DMS79 (cell line): Measurements from ENCODE around the gene OXER1.

ENCODE experiments used
- DNase-seq: peaks from one replicate; lab custom pipeline; 2025; lab: John Stamatoyannopoulos, UW

Gene OXER1

DNA sequence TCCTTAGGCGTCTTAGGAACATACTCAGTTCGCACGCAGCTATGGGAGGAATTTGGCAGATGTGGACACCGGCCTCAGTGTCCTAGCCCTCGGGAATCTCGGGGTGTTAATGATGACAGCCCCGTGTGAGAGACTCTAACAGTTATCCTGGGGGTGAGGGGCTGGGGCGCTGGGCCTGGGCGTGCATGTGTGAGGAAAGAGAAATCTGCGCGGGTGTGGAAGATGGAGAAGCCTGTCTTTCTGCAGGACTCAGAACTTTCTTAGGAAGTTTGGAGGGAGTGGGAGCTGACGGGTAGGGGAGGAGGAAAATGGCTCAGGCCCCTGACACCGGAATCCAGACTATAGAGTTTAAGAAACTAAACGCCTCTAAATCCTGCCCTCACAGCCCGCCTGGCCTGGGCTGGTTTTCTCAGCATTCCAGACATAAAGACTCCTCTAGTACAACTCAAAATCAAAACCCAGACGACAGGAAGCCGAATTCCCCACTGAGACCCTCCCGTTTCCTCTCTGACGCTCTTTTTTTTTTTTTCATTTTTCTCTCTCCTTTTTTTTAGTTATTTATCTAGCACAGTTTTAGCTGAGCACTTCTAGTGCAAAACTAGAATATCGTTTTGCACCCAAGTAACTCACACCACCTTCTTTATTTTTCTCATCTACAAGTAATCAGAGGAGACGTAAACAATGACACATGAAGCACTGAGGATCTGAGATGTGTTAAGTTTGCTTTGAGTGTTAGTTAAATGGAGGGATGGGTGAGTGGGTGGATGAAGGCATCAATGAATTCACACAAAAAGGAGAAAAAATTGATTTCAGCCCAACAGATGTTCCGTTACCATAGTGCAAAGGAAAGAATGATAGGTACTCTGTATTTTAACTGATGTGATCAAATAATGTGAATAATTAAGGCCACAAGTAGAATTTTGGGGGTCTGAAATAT is 29.7 kb upstream of the OXER1 start:
- no peak for DNase-seq

DNA sequence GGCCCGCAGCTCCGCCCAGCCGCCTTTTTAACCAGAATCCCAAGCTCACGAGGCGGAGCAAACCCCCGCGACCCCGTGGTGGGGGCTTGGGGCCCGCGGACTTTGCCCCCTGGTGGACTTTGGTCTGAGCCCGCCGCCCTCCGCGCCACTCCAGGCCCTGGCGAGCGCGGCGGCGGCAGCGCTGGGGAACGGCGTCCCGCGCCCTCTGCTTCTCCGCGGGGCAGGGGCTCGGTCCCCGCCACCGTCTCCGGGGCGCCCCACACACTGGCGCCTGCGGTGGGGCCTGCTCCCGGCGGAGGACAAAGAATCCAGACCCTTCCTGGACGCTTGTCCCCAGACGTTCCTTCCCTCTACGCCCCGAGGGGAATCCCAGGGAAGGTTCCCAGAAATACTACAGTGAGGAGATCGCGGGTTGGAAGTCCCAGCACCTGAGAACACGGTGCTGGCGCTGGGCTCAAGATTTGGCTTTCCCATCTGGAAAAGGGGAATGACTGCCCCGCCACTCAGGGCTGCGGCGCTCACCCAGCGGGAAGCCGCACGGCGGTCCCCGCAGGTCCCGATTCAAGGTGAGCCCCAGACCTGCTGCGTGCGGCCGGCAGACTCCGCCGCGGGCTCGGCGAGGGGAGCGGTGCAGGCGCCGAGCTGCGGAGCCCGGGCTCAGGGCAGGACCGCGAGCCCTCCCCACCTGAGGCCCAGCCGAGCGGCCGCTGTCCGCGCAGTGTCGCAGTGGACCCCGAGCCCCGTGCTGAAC is 28.8 kb upstream of the OXER1 start, which contains the start of gene HAAO:
TSS of gene HAAO (minus strand) at position 1 of the 751 bp plus-strand sequence. CDS start 47 bp downstream, outside the sequence.
- DNase-seq = no peak

DNA sequence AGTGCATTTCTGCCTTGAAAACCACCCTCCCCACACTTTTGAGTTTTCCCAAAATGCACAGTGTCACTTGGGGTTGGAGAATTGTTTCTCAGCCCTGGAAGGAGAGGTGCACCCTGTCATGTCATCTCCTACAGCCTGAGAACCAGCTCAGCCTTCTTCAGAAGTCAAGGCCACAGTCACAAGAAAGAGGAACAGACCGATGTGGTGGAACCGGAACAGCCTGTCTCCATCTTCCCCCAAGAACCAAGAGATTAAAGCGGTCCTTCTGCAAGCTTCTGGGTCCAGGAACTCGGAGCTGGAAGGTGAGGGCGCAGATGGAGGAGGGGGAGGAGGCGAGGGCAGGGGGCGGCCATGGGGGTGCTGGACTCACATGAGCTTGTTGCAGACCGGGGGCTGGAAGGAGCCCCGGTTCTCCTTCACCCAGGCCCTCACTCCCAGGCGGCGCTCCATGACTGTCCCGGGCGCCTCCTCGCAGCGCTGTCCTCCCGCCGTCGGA is 28.2 kb upstream of the OXER1 start:
- no peak for DNase-seq

DNA sequence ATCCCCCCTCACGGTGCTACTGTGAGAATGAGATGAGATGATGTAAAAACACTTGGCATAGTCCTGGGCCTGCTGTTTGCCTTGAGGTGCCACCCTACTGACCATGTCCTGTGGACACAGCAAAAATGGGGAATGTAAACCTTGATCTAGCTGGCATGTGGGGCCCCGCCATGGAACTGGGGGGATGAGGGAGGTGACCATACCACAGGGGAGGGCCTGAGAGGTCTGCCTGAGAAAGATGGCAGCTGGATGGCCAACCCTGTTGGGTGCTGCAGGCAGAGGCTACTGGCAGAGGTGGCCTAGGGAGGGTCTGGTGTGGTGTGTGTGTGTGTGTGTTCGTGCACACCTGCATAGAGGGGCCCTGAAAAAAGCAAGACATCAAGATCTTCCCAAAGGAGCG is 27.7 kb upstream of the OXER1 start:
- no peak for DNase-seq

- no peak for DNase-seq
Observed at GRCh38 chr2:42789751-42790150, 25.8 kb upstream of the OXER1 start.

GRCh38 chr2:42788882-42789281 is 24.9 kb upstream of the OXER1 start:
- DNase-seq = no peak

DNA sequence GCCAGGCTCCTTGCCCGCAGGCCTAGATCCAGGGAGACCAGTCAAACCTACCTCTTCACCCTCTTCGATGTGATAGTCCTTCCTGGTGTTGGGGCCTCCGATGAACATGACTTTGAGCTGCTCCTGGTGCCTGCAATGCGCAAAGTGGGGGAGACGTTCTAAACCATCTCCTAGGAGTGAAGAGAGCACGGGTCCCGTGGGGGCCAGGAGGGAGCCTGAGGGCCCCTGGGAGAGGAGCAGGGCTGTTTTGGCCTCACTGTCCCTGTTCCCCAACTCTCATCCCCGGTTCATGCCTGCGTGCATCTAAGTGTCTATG is 24.5 kb upstream of the OXER1 start:
- no peak for DNase-seq

- DNase-seq = no peak
Observed at GRCh38 chr2:42787788-42788477, 24.0 kb upstream of the OXER1 start.

- no peak for DNase-seq
Observed at GRCh38 chr2:42787424-42787787, 23.5 kb upstream of the OXER1 start.

DNA sequence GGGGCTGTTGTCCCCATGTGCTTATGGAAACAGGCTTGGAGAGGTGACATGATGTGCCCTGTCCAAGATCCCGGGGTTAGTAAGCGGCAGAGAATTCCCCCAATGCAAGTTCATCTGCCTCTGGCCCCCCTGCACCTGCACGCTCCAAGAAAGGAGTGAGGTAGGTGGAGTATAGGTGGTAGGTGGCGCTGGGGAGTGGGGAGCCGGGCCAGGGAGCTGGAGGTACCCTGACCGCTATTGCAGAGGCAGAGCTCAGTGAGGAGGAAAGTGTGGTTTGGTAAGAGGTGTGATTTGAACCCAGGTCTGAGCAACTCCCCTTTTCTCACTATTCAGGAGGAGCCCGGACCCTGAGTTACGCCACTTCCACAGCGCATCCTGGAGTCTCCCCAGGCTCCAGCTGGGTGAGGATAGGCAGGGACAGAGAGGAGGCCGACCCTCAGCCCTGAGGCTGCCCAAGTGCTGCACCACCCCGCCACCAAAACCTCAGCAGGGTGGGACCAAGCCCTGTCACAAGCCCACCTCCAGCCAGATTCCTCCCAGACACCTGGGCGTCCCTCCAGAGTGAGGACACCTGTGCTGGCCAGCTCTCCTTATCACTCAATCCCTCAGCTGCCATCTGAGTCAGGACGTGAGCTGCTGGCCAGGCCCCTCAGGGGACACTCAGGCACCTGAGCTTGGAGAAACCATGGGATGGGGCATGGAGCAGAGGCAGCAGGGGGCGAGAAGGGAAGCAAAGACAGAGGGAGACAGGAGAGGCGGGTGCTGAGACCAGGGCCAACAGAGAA is 22.8 kb upstream of the OXER1 start:
- DNase-seq = no peak

GRCh38 chr2:42784204-42784880 is 20.4 kb upstream of the OXER1 start:
- no peak for DNase-seq

GRCh38 chr2:42783511-42783910 is 19.6 kb upstream of the OXER1 start:
- no peak for DNase-seq

GRCh38 chr2:42781181-42781580 is 17.2 kb upstream of the OXER1 start:
- DNase-seq = no peak

GRCh38 chr2:42777883-42778805 is 14.2 kb upstream of the OXER1 start:
- DNase-seq = no peak

GRCh38 chr2:42775810-42776209 is 11.9 kb upstream of the OXER1 start:
- no peak for DNase-seq

DNA sequence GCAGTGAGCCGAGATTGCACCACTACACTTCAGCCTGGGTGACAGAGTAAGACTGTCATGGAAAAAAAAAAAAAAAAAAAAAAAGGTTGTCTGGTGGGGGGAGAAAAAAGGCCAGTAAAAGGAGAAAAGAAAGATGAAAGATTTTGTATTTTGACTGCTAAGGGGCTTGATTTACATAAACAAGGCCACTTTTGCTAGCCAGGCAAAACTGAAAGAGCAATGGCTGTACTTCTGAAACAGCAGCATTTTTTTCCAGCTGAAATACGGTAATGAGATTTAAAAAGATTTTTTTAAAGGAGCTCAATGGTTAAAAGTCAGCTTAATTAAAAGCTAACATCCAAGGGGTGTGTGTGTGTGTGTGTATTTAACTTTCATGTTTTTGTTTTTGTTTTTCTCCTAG is 11.3 kb upstream of the OXER1 start:
- no peak for DNase-seq

DNA sequence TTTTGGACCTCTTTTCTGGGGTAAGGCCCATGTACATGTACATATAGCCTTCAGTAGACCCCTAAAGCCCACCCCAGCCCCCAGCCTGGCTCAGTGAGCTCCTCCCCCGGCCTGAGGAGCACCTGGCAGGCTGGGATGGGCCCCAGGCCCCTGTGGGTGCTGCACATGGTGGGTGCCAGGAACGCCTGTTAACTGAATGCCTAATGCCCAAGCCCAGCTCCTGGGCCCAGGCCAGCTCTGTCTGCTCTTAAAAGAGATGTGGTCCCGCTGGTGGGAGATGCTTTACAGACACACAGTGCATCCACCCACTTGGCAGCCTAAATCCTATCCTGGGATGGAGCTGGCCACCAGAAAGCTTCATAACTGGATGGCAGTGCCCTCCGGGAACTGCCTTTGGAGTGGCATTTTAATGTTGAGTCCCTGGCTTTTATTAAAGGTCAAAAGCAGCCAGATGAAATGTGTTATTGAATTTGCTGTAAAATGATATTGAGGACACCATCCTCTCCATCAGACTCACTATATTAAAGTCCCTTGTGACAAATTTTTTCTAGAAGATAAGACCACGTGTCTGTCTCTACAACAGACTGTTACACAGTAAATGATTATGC is 7.7 kb upstream of the OXER1 start:
- no peak for DNase-seq

- DNase-seq = no peak
Observed at GRCh38 chr2:42770288-42771131, 6.6 kb upstream of the OXER1 start.
